ENCODE data around the gene TCF4.

The TCF4 gene

DNA sequence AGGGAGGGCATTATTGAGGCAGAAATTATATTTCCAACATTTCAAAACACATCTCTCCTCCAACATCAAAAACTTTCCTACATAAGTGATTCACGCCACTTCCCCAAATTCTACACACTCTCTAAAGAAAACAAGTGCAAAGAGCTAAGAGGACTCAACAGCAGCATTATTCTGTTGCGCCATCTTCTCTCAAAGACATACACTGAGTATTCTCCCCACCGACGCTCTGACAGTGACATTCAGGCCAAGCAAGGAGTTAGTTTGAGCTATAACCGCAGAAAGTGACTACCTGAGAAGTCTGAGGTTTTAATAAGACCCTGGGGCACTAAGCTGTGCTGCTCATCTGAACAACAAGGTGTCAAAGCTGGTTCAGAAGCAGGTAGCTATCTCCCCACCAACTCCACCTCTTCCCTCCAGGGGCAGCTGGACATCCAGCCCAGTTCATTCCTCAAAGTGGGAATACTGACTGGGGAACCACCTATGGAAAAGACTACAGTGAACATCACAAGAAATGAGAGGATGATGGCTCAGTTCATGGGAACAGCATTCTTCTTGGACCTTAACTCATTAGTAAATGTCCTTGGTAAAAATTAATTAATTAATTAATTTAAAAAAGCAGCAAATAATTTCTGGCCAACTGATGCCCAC is 319.2 kb downstream of the TCF4 start:
- no peak for DNase-seq (ENCODE audit: low read depth in 2 of 2, low spot score in 1 of 2)

DNA sequence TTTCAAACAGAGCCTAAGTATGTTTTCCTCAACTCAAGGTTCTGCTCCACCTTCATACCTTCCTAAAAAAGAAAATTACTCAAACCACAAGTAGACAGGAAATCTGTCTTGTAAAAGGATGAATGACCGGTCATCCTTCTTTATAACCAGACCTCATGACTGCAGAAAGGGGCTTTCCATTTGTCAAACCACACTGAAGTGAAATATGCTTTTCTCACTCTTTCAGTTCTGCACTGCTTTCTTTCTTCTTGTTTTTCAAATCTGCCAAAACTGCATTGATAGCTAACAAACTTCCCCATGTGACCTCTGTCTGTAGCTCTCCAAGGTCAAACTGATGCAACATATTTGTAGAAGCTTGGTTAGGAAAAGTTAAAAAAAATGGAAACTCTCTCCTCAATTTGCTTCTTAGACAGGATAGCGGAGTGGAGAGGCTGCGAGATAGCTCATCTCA is 319.8 kb downstream of the TCF4 start:
- no peak for DNase-seq (ENCODE audit: low read depth in 2 of 2, low spot score in 1 of 2)

DNA sequence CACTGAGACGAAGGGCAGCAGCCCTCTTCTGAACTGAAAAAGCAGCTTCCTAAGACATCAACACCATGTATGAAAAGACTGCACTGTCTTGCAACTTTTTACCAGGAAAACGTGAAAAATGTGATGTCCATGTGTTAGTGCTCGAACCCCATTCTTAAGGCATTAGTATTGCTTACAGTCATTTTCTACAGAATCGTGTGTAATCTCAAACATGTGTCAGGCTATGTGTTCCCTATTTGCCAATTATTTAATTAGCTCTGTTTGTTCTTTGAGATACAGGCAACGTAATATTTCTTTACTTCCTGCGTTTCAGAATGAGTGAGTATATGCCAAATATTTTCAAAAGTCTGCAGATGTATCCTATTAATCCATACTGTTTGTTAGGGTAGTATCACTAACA is 321.0 kb downstream of the TCF4 start:
- no peak for DNase-seq (ENCODE audit: low read depth in 2 of 2, low spot score in 1 of 2)

DNA sequence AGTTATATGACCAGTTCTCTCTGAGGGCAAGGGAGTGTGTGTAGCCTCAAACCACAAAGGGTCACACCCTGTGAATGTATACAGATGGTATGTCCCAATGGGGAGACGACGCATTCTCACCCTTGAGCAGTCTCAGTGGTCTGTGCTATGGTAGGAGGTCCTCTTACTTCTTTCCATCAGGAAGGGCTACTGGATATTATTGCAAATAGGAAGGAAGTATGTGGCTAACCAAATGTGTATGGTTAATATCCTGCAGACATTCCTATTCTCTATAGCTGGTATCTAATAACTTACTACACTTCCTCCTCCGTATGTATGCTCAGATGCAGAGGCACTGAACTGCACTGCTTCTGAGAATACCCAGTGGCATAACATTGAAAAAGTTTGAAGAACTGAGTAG is 322.0 kb downstream of the TCF4 start:
- DNase-seq (ENCODE audit: low read depth in 2 of 2, low spot score in 1 of 2): no peak

DNA sequence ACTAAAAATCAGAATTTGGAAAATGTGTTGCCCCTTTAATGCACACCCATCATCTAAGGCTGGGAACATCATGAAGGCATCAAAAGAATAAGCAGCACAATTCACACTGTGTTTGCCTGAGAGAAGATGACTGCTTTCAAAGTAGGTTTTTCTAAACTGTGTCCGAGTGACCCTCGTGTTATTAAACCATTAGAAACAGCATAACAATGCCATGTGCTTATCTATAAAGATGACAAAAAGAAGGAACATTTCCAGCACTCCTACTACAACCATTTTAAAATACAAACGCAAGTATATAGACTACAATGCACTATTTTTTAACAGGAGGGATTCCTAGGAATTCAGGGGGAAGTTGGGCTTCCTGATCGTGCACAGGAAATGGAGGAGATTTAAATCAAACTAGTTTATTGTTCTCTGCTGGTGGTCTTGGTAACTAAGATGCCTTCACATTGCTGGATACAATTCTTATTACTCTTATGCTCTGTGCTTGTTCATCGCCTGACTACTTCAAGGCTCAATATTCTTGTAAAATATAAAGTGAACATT is 322.8 kb downstream of the TCF4 start:
- DNase-seq (ENCODE audit: low read depth in 2 of 2, low spot score in 1 of 2): no peak

DNA sequence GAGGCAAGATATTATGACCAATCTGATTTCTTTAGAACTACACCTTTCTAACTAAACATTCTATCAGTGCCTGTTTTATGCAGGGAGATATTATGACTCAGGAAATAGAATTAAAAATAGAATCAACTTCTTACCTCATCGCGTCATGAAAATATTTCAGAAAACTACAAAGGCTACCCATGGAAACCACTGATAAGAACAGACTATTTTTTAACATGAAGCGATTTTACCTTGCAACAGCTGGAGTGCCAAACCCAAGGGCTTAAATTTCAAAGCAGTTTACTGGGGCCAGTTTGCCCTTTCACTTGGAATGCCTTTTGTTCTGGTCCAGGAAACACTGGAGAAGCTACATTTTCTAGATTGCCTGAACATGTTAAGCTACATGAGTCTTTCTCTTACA is 323.9 kb downstream of the TCF4 start:
- no peak for DNase-seq (ENCODE audit: low read depth in 2 of 2, low spot score in 1 of 2)

DNA sequence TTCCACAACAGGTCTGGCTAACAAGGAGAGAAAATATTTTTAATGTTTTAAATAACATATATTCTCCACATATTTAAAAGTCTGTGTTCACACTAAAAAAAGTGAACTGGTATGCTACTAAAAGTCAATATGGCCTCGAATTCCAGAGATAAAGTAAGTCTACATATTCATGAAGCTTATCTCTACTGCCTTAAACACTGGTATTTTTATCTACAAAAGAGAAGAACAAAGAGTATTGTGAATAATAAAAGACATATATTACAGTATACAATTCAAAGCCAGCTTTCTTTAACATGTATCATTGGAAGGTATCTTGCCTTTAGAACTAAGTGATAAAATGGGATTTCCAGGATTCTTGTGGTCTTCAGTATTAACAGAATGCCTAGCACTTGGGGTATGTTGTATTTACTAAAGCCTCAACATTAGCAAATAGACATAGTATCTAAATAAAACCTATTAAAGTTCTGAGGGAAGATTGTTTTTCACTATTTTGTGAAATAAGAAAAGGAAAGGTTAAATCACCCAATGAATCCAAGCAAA is 325.9 kb downstream of the TCF4 start:
- DNase-seq (ENCODE audit: low read depth in 2 of 2, low spot score in 1 of 2): no peak

DNA sequence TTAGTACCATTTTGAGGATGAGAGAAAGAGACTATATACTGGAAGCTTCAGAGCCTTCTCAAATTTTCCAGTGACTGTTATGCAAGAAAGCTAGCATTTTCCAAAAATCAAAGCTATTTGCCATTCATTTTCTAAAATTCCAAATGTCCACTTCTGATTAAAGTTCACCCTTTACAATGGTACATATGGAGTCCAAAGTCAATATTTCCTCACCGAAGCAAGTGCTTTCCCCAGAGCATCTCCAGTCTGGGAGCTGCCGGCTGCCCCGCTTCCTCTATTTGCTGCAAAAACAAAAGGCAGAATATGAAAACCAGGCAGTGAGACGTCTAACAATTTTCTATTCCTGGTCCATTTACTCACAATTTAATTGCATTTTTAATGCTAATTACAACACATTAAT is 326.7 kb downstream of the TCF4 start:
- no peak for DNase-seq (ENCODE audit: low read depth in 2 of 2, low spot score in 1 of 2)

DNA sequence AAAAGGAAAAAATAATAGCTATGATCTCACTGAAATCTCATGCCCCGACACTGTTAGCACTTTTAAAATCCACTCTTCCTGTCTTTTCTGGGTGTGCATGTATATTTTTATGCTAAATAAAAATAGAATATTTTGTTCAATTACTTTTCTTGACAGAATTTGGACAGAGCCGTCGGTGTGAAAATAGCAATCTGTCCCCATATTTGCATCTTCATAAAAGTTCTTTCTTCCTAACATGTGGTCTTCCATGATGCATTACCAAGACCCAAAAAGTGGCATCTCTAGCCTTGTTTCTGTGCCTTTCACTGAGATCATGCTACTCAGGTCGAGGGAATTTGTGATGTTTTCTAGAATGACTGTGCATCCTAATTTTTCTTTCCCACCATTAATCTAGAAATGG is 329.9 kb downstream of the TCF4 start:
- DNase-seq (ENCODE audit: low read depth in 2 of 2, low spot score in 1 of 2): no peak

DNA sequence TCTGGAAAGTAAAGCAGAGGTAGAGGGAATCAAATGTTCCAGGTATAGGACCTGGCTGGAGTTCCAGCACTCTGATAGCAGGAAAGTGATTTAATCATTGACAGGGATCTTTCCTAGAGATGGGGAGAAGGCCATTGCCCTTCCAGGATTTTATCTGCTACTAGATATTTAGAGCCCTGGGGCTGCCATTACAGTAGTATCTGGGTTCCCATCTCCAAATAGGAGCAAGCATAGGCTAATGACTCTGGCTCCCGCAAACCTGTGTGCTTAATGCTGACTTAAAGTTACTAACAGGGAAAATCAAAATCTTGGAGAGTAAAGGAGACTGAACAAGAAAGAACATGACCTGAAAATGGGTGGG is 331.1 kb downstream of the TCF4 start:
- DNase-seq (ENCODE audit: low read depth in 2 of 2, low spot score in 1 of 2): no peak

DNA sequence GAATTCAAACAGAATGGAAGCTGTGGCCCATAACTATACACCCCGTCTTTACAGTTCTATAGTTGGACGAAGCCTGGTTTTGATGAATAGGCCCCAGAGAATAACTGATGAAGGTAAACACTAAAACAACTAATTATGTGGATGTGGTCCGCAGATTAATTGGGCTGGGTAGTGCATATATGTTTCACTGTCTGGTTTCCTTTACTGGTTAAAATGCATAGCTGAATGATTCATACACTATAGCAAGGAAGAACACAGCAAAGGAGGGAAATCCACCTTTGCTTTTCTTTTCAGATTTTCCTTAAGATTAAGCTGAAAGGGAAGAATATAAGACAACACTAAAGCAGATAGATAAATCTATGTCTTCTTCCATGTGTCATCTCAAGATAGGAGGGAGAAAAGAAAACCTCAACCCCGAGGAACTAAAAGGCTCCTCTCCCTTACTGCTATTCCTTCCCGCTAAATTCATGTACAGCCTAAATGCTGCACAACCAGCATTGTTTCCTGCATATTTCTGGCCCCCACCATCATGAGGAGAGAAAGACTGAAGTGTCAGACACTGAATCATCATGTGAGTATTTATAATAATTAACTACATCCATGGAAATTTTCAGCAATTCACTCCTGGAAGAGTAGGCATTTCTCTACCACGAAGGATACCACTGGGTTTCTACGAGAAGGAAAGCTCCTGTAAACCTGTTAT is 331.6 kb downstream of the TCF4 start:
- no peak for DNase-seq (ENCODE audit: low read depth in 2 of 2, low spot score in 1 of 2)

DNA sequence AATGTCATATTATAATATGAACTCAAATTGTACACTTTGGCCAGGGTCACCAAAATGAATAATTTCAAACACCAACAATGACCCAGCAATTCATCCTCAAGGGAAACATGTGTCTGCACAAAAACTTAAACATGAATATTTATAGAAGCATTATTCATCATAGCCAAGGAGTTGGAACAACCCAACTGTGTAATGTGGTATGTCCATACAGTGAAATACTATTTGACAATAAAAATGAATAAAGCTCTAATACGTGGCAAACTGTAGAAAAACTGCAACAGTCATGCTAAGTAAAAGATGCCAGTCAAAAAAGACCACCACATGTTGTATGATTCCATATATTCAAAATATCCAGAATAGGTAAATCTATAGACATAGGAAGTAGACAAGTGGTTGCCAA is 334.2 kb downstream of the TCF4 start:
- no peak for DNase-seq (ENCODE audit: low read depth in 2 of 2, low spot score in 1 of 2)

DNA sequence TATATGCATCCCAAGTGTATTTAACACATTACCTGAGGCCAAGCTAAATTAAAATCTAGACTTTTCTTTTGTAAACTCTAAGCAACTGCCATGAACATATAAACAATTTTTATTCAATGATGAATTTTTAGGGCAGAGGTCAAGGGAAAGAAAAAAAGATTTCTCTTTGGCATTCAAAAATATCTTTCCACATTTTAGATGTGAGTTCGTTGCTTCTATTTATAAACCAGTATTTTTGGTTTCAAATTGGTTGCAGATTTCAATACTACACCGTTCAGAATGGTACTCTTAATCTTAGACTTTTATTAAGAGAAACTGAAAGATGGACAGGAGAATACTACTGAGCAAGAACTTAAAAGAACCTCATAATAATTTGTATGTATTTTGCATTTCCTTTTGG is 335.1 kb downstream of the TCF4 start:
- no peak for DNase-seq (ENCODE audit: low read depth in 2 of 2, low spot score in 1 of 2)

DNA sequence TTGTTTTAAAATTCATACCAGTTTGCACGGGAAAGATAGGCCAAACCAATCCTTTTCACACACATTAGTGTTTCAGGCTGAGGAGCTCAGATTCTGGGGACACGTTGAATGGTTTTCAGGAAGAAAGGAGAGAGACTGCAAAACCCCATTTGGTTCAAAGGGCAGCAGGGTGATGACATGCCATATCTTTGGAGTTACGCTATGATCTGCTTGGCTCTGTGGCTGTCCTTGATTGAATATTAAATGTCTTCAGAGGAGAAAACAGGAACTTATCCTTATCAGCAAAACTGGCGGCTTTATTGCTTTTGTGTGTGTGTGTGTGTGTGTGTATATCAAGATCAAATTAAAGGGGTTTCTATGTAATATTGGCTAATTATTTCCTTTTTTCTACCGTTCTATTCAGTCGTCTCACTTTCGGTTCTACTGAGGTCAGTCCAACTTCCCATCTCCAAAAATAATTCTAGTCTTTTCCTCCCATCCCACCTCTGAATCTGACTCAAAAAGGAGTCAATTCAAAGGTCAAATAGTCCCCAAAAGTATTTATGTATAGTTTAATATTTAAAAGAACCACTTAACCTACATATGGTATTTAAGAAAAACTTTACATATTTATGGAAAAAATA is 335.8 kb downstream of the TCF4 start:
- DNase-seq (ENCODE audit: low read depth in 2 of 2, low spot score in 1 of 2): no peak

DNA sequence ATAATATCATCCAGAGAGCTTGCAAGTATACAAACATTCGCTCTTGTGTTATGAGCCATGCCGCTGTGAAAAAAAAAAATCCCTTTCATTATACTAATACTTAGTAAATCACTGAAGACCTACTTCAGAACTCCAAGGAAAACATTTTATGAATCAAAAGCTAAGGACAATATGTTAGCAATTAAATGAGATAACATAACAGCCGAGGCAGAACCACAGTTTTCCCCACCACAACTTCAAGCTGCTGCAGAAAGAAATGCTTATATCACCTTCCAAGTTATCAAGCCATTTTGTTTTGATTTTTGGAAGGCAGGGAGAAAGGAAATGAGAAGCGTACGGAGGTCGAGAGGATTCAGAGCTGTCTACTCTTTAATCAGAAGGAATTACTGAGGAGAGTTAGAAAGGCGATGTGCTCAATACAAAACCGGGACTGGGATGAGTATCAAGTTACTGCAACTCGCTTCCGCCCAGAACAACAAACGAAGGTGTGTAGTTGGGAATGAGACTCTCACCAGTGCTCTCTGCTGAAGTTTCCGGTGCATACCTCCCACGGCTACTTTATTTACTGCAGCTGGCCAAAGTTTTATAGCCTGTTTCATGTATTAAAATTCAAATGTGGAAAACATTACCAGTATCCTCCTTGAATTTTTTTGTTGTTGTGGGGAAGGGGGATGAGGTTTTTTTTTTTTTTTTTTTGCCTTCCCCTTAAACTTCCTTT is 336.6 kb downstream of the TCF4 start:
- DNase-seq (ENCODE audit: low read depth in 2 of 2, low spot score in 1 of 2): no peak

DNA sequence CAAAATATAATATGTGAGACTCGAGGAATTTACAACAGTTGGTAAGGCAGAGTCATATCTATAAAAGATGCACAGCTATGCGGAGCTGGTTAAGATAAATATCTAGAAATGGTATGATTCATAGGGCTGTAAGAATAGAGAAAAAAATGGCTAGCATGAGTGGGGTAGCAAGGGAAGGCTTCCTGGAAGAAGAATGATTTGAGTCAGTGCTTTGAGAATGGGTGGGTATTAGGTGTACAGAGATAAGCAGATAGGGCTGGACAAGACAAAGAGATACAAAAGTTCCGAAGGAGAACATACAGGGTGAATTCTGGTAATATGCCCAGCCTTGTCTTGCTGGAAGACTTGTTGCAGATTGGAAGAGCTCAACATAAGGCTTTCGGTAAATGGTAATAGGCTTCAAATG is 337.2 kb downstream of the TCF4 start:
- no peak for DNase-seq (ENCODE audit: low read depth in 2 of 2, low spot score in 1 of 2)

DNA sequence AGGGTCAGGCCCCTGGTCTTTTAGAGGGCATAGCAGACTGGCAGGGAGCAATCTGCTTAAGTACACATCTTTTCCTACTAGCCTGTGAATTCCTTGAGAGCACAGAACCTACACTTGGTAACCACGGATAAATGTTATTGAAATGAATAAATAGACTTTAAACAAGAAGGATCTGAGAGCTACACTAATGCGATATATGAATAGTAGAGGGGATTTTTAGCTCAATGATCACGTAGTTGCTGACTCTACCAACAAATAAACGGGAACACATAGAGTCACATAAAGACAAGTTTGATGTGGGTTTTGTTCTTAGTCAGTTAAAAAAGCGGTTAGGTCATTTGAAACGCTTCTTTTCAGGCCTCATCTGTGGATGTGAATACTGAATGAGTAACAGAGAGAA is 338.4 kb downstream of the TCF4 start:
- no peak for DNase-seq (ENCODE audit: low read depth in 2 of 2, low spot score in 1 of 2)

DNA sequence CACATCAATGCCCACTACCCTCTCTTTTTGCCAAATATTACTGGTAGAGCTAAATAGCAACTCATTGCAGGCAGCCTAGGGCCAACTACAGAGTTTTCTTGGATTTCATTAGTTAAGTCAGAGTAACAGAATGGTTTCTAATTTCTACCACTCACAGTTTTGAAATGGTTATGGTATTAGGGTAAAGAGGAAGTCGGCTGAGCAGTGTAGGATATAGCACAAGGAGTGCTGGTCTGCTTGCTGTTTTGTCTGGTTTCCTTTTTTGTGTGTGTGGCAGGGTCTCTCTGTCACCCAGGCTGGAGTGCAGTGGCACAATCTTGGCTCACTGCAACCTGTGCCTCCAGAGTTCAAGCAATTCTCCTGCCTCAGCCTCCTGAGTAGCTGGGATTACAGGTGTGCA is 339.5 kb downstream of the TCF4 start:
- no peak for DNase-seq (ENCODE audit: low read depth in 2 of 2, low spot score in 1 of 2)

DNA sequence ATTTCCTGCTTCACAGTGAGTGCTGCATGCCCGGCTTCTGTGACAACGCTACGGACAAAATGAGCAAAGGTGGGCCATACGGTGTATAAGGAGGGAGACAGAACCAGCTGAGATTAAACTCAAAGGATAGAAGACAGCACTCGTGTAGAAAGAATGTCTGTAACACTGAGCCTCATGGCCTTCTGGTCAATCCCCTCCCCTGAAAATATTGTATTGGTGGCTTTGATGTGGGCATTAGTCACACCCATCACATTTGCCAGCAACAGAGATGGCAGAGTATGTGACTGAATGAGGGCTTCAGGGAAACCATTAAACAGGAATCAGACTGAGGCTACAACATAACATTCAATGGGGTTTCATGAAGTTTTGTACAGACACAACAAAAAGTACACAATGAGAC is 341.0 kb downstream of the TCF4 start:
- no peak for DNase-seq (ENCODE audit: low read depth in 2 of 2, low spot score in 1 of 2)

DNA sequence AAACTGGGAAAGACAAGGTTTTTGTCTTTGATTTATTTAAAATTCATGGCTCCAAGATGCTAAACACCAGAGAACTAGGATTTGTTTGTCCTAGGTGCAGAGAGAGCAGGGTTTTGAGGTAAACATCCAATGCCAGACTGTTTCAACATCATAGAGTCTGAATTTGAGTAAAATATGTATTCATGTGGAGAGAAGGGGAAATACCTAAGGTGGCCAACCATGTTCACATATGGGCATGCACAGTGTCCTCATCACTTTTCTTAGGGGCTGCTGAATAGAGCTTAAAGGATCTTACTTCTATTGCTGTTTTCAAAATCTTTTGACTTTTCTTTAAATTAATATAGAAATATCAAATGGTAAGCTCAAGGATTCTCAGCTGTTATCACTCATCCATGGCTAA is 341.7 kb downstream of the TCF4 start:
- DNase-seq (ENCODE audit: low read depth in 2 of 2, low spot score in 1 of 2): no peak

DNA sequence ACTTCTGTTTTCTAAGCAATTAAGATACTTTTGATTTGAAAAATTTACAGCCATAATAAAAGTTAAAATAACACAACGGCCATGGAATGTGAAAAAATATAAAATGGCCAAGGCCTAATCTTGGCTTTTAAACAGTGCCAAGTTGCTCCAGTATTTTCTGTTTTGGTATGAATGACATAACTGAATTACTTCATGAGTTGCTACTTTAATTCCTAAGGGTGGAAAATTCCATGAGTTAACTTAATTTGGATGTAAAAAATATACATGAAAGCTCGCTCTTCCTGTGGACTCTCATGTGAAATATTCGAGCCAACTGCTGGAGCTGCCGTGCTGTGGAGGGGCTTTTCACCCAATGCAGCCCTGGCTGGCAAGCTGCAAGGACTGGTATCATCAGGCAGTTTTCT is 342.8 kb downstream of the TCF4 start:
- no peak for DNase-seq (ENCODE audit: low read depth in 2 of 2, low spot score in 1 of 2)

DNA sequence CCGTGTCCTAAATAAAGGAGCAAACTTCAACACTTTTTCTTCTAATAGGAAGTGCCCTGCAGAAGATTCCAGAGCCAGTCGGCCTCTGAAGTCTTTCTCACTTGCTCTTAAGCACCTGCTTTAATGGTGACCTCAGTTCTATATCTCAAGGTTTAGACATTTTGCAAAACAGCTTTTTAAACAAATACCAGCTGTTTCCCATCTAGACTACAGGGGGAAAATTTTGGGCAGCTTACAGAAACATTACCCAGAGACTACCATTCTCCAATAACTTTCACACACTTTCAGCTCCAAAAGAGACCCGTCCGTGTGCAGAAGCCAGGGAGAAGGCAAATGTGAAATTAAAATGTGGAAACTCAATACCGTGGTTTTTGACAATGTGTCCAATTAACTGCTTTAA is 343.4 kb downstream of the TCF4 start:
- no peak for DNase-seq (ENCODE audit: low read depth in 2 of 2, low spot score in 1 of 2)

Data from stimulated activated CD8-positive, alpha-beta memory T cell treated with anti-CD3 and anti-CD28 coated beads, Interleukin-4, amount 100 ng/mL, for 1 hour (primary cell).